GM18870 (cell line): ENCODE results near the gene TMEM97.
A peak's percentile ranks its signal among the peaks of the same experiment; 100 is the strongest.
"Not testable (repeated sequence)": the region's sequence is repeated elsewhere in the genome, so short reads cannot be mapped to it uniquely, and the experiment has no call there.

ENCODE experiments used
- ATAC-seq: cut with Tn5 transposase; IDR thresholded peaks from one replicate; pipeline ENCODE4 v1.9.1; 2021; ENCODE audit warnings: moderate library complexity; ENCODE audit not compliant: unreplicated experiment

Gene TMEM97

GRCh38 chr17:28335959-28336871, 17.2 kb downstream of the TMEM97 start:
- ATAC-seq = no peak

- no peak for ATAC-seq
Measured at GRCh38 chr17:28338056-28338768, 19.2 kb downstream of the TMEM97 start.

- not testable (repeated sequence) for ATAC-seq
Measured at GRCh38 chr17:28338769-28339212, 19.8 kb downstream of the TMEM97 start.

GRCh38 chr17:28339431-28339830, 20.4 kb downstream of the TMEM97 start:
- no peak for ATAC-seq

- ATAC-seq = no peak
Measured at GRCh38 chr17:28340374-28340773, 21.4 kb downstream of the TMEM97 start.

- ATAC-seq = no peak
Measured at GRCh38 chr17:28341516-28341915, 22.5 kb downstream of the TMEM97 start.

GRCh38 chr17:28342313-28342712, 23.3 kb downstream of the TMEM97 start:
- no peak for ATAC-seq

- no peak for ATAC-seq
Measured at GRCh38 chr17:28343491-28343932, 24.5 kb downstream of the TMEM97 start.

- ATAC-seq = no peak
Measured at GRCh38 chr17:28344011-28344410, 25.0 kb downstream of the TMEM97 start.

GRCh38 chr17:28344435-28344901, 25.5 kb downstream of the TMEM97 start:
- ATAC-seq = no peak

GRCh38 chr17:28345419-28346198, 26.6 kb downstream of the TMEM97 start:
- no peak for ATAC-seq

- ATAC-seq = no peak
Measured at GRCh38 chr17:28346199-28346580, 27.2 kb downstream of the TMEM97 start.

- no peak for ATAC-seq
Measured at GRCh38 chr17:28346746-28347246, 27.8 kb downstream of the TMEM97 start.

- ATAC-seq = no peak
Measured at GRCh38 chr17:28347261-28347891, 28.4 kb downstream of the TMEM97 start.

GRCh38 chr17:28348979-28349378, 30.0 kb downstream of the TMEM97 start:
- no peak for ATAC-seq

- no peak for ATAC-seq
Measured at GRCh38 chr17:28350271-28350670, 31.3 kb downstream of the TMEM97 start.

GRCh38 chr17:28357061-28357900, 38.3 kb downstream of the TMEM97 start, which contains the start of gene POLDIP2:
TSS of gene POLDIP2 (minus strand) at chr17:28357527. CDS start at chr17:28357448, 79 bp downstream.
- peak; percentile 80 for ATAC-seq

GRCh38 chr17:28357901-28358197, 38.8 kb downstream of the TMEM97 start:
- no peak for ATAC-seq

- ATAC-seq = no peak
Measured at GRCh38 chr17:28363186-28363585, 44.2 kb downstream of the TMEM97 start.
